LNCAP (cell line): Measurements from ENCODE around the gene MX1.

Source experiments
- TF ChIP-seq, protein P1 (sequence below): fragments of 450-650 bp; IDR thresholded peaks from 2 replicates; pipeline ENCODE4 v1.5.1; 2017; ENCODE audit warnings: mild to moderate bottlenecking

Gene MX1, protein sequence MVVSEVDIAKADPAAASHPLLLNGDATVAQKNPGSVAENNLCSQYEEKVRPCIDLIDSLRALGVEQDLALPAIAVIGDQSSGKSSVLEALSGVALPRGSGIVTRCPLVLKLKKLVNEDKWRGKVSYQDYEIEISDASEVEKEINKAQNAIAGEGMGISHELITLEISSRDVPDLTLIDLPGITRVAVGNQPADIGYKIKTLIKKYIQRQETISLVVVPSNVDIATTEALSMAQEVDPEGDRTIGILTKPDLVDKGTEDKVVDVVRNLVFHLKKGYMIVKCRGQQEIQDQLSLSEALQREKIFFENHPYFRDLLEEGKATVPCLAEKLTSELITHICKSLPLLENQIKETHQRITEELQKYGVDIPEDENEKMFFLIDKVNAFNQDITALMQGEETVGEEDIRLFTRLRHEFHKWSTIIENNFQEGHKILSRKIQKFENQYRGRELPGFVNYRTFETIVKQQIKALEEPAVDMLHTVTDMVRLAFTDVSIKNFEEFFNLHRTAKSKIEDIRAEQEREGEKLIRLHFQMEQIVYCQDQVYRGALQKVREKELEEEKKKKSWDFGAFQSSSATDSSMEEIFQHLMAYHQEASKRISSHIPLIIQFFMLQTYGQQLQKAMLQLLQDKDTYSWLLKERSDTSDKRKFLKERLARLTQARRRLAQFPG

DNA sequence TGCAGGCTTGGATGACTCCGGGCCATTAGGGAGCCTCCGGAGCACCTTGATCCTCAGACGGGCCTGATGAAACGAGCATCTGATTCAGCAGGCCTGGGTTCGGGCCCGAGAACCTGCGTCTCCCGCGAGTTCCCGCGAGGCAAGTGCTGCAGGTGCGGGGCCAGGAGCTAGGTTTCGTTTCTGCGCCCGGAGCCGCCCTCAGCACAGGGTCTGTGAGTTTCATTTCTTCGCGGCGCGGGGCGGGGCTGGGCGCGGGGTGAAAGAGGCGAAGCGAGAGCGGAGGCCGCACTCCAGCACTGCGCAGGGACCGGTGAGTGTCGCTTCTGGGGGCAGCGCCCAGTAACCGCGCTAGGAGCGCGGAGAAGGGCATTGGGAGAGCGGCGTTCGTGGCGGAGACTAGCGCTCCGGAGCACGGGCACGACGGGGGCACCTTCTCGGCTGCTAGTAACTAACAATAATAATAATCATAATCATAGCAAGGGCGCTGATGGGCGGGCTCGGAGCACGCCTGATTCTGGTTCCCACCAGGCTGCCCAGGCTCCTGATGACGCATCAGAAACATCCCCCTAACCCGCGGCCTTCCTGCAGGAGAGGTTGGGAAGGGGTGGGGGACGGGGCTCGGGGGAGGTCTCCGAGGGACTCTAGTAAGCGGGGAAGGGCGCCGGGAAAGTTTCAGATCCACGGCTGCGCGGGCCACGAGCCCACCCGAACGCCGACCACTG lies at the start of gene MX1:
TSS of gene MX1 (plus strand) at position 286 of the 722 bp plus-strand sequence. CDS start 5,832 bp downstream, outside the sequence.
- TF ChIP-seq, protein P1, sequence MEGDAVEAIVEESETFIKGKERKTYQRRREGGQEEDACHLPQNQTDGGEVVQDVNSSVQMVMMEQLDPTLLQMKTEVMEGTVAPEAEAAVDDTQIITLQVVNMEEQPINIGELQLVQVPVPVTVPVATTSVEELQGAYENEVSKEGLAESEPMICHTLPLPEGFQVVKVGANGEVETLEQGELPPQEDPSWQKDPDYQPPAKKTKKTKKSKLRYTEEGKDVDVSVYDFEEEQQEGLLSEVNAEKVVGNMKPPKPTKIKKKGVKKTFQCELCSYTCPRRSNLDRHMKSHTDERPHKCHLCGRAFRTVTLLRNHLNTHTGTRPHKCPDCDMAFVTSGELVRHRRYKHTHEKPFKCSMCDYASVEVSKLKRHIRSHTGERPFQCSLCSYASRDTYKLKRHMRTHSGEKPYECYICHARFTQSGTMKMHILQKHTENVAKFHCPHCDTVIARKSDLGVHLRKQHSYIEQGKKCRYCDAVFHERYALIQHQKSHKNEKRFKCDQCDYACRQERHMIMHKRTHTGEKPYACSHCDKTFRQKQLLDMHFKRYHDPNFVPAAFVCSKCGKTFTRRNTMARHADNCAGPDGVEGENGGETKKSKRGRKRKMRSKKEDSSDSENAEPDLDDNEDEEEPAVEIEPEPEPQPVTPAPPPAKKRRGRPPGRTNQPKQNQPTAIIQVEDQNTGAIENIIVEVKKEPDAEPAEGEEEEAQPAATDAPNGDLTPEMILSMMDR: no peak

DNA sequence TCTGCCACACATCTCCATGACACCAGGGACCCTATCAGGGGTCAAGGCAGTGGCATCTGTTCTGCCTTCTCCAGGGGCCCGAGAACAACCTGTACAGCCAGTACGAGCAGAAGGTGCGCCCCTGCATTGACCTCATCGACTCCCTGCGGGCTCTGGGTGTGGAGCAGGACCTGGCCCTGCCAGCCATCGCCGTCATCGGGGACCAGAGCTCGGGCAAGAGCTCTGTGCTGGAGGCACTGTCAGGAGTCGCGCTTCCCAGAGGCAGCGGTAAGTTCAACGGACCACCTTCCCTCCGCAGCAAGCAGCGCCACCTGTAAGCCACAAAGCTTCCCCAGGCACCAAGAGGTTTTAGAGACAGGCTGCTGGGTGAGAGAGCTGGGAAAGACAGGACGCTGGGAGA lies 48.3 kb upstream of the MX1 start:
- TF ChIP-seq, protein P1: no peak

DNA sequence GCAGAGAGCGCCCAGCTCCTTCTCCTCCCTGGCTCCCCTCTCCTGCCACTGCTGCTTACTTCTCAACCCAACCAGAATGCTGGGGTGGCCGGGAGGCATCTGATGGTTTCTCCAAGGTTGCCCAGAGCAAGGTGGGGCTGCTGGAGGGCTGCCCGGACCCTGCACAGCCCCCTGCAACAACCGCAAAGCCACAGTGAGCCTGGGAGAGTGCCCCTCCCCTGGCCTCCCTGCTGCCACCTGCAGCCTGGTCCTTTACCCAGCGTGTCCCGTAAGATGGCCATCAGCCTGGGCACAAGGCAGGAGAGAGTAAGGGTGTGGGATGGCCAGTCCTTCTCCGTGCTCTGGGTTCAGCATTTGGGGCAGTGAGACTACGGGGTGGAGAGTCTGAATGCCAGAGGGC lies 47.2 kb upstream of the MX1 start:
- TF ChIP-seq, protein P1: 0 out of 2 replicates have a peak, but pooled peaks have one; percentile 14

DNA sequence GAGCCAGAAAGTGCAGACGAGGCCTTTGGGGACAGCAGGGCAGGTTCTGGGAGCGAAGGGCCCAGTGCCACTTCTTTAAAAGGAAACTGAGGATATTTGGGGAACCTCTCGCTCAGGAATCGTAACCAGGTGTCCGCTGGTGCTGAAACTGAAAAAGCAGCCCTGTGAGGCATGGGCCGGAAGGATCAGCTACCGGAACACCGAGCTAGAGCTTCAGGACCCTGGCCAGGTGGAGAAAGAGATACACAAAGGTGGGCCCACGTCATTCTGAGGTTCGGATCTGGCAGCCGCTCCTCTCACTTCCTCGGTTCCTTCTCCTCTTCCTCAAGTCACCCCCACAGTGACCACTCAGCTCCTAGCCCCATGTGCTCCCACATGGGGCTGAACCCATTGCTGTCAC lies 46.1 kb upstream of the MX1 start:
- TF ChIP-seq, protein P1: no peak

DNA sequence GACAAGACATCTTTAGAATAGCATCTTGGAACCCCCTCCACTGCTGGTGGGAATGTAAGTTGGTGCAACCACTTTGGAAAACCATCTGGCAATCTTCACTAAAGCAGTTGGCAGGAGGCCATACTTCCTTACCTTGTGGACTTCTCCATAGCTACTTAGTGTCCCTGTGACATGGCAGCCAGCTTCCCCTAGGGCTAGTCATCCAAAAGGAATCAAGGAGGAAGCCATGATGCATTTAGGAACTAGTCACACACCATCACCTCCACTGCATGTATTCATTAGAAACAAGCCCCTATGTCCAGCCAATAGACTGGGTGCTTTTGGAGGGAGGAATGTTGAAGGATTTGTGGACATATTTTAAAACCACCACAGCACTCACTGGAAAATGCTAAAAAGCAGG lies 44.3 kb upstream of the MX1 start:
- TF ChIP-seq, protein P1: no peak

DNA sequence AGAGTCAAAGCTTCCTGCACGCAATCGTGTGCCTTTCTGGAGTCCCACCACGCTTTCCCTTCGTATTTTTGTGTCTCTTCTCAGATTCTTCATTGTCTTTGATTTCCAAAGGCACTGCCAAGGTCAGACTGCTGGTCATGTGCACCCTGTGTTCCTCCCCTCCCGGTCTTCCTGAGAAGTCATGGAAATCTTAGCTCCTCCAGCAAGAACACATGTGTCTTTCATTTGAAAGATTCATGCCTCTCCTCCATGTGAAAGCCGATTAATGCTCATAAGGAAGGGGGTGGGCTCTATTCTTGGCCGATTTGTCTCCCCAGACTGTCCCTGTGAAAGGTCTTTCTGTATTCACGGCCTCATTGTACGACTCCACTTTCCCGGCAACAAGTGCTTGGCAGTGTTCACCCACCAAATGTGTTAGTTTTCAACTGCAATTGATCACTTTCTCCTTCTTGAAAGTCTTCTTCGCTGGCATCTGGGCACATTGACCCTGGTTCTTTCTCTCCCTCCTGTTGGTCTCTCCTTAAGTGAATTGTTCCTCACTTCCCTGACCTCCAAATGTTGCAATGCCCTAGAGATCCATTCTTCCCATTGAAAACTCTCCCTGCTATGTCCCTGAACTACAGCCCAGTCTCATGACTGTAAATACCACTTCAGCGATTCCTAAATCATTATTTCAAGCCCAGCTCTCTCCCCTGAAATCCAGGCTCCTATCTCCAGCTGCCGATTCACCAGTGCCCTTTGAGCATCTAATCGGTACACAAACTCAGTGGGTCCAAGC lies 38.8 kb upstream of the MX1 start:
- TF ChIP-seq, protein P1: no peak

DNA sequence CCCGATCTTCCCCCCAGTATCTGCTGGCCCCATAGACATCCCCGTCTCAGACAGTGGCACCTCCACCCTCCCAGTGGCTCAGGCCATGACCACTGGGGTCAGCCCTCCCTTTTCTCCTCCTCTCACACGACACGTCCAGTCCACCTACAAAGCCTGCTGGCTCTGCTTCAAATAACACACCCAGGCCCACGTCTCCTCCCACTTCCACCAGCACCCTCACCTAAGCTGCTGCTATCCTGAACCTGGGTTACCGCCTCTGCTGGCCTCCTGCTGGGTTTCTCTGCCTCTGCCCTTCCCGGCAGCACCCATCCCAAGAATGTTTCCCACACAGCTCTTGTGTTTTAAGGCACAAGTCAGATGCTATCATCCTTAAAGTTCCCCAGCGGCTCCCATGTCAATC lies 38.2 kb upstream of the MX1 start:
- TF ChIP-seq, protein P1: no peak
